HL-60 (cell line): ENCODE data around the gene GALNT4.

Experiments used
- CTCF ChIP-seq: IDR thresholded peaks from one replicate; pipeline ENCODE4 v1.5.1; 2011; ENCODE audit warnings: low read length, control low read depth, inconsistent platforms; ENCODE audit not compliant: insufficient read depth
- GABPA ChIP-seq: IDR thresholded peaks from 2 replicates; pipeline ENCODE4 v1.6.1; 2012; ENCODE audit warnings: low read depth
- POLR2AphosphoS5 ChIP-seq: IDR thresholded peaks from 2 replicates; pipeline ENCODE4 v1.6.1; 2012; ENCODE audit warnings: low read depth
- REST ChIP-seq: IDR thresholded peaks from 2 replicates; pipeline ENCODE4 v1.6.1; 2012; ENCODE audit warnings: low read depth; ENCODE audit not compliant: insufficient replicate concordance

DNA sequence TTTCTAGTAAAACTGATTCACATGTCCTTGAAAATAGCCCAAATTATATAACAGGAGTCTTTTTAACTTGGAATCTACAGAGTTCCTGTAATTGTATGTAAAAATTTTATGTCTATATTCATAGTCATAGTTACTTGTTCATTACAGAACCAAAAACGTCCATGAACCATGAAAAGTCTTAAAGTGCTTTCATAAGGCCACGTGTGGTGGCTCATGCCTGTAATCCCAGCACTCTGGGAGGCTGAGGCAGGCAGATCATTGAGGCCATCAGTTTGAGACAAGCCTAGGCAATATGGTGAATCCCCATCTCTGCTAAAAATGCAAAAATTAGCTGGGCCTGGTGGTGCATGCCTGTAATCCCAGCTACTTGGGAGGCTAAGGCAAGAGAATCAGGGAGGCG is 48.4 kb downstream of the GALNT4 start:
- TF ChIP-seq POLR2AphosphoS5 (no peak), CTCF (no peak), REST (no peak), GABPA (no peak)
